Fibroblast of skin of right quadriceps (primary cell): ENCODE data around the gene CT47A7.
"Not testable (repeated sequence)": the region's sequence is repeated elsewhere in the genome, so short reads cannot be mapped to it uniquely, and the experiment has no call there.

ENCODE experiments used
- DNase-seq: peaks from one replicate; pipeline ENCODE4 v3.0.0-alpha.2; 2013

The CT47A7 gene

GRCh38 chrX:120956500-120956899, at the start of gene CT47A7:
CT47A7 (minus strand) TSS chrX:120956600; CDS start chrX:120956345, 255 bp downstream.
- not testable (repeated sequence) for DNase-seq

- no peak for DNase-seq
These were observed 44.2 kb upstream of the CT47A7 start for GRCh38 chrX:121000589-121000988.

- DNase-seq: no peak
These were observed 43.0 kb upstream of the CT47A7 start for GRCh38 chrX:120999413-120999812.

DNA sequence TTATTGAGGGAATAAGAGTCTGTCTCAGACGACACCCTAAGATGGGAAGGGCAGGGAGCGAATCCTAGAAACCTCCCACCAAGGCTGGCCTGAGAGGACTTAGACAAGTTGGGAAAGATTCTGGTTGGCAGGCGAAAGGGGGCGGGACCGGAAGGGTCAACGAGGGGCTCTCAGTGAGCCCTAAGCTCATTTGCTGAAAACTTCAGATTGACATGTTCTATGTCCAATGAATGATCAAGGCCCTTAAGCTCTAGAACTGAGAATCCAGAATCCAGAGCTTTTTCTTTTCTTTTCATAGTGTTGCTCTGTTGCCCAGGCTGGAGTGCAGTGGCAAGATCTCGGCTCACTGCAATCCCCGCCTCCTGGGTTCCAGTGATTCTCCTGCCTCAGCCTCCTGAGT, 29.3 kb upstream of the CT47A7 start, which contains the start of gene CT47A1:
Gene CT47A1, minus strand, starts transcription at position 101 of the 400 bp plus-strand sequence. CDS start 231 bp downstream, outside the sequence.
- not testable (repeated sequence) for DNase-seq
